Measurements from ENCODE around the gene DCAKD.

The DCAKD gene

DNA sequence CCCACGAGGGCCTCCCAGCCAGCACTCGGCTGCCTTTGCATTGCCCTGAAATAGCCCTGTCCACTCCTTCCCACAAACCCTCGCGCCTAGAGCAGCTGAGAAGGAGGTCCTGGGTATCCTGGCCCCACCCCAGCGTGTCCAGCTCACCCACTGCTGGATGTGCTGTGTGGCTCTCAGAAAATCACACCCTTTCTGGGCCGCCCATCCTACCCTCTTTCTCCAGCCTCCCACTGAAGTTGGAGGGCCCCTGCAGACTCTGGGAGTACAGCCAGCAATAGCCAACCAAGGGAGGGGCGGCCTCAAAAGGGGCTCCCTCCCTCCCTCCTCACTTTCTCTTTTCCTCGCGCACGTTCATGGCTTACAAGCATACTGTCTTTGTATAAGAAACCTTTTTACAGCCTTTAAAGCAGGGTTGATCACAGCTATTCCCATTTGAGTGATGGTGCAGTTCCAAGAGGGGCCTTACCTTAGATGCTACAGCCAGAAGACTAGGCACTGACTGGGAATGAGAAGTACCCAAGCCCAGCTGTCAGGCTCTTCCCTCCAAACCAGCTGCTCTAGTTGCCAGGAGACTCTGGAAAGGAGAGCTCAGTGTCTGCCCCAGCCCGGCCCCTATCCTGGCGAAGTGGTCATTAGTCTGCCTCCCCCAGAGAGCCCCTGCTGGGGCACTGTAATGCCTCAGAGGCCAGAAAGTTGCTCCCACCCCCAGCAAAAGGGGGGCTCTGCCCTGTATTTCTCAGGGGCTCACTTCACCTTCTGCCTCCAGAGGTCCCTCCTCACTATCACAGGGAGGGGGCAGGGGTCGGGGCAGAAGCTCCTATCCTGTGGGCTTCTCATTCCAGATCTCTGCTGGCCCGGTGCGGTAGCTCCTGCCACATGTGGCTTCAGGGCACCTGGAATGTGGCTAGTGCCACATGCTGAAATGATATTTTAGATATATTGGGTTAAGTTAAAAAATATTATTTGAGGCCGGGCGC lies 38.1 kb downstream of the DCAKD start (continued):
- TF ChIP-seq, protein P1, sequence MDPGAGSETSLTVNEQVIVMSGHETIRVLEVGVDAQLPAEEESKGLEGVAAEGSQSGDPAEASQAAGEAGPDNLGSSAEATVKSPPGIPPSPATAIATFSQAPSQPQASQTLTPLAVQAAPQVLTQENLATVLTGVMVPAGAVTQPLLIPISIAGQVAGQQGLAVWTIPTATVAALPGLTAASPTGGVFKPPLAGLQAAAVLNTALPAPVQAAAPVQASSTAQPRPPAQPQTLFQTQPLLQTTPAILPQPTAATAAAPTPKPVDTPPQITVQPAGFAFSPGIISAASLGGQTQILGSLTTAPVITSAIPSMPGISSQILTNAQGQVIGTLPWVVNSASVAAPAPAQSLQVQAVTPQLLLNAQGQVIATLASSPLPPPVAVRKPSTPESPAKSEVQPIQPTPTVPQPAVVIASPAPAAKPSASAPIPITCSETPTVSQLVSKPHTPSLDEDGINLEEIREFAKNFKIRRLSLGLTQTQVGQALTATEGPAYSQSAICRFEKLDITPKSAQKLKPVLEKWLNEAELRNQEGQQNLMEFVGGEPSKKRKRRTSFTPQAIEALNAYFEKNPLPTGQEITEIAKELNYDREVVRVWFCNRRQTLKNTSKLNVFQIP (CRISPR knock-in tag; IDR thresholded peaks at IDR 0.05; ENCODE audit: borderline replicate concordance, low read depth): no peak
- TF ChIP-seq OSR1 (CRISPR knock-in tag; IDR thresholded peaks at IDR 0.05): no peak
- no peak for TF ChIP-seq ZC3H10 (CRISPR knock-in tag; IDR thresholded peaks at IDR 0.05)

DNA sequence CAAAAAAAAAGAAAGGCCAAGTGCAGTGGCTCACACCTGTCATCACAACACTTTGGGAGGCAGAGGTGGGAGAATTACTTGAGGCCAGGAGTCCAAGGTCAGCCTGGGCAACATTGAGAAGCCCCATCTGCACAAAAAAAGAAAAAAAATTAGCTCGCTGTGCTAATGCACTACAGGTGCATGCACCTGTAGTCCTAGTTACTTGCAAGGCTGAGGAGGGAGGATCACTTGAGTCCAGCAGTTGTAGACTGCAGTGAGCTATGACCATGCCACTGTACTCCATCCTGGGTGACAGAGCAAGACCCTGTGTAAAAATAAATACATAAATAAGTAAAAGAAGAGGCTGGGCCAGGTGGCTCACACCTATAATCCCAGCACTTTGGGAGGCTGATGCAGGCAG lies 39.7 kb downstream of the DCAKD start:
- no peak for ATAC-seq
- TF ChIP-seq, protein P2, sequence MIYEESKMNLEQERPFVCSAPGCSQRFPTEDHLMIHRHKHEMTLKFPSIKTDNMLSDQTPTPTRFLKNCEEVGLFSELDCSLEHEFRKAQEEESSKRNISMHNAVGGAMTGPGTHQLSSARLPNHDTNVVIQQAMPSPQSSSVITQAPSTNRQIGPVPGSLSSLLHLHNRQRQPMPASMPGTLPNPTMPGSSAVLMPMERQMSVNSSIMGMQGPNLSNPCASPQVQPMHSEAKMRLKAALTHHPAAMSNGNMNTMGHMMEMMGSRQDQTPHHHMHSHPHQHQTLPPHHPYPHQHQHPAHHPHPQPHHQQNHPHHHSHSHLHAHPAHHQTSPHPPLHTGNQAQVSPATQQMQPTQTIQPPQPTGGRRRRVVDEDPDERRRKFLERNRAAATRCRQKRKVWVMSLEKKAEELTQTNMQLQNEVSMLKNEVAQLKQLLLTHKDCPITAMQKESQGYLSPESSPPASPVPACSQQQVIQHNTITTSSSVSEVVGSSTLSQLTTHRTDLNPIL (CRISPR knock-in tag; IDR thresholded peaks at IDR 0.05; ENCODE audit: low read depth): no peak
- no peak for TF ChIP-seq ZC3H10 (CRISPR knock-in tag; IDR thresholded peaks at IDR 0.05)

DNA sequence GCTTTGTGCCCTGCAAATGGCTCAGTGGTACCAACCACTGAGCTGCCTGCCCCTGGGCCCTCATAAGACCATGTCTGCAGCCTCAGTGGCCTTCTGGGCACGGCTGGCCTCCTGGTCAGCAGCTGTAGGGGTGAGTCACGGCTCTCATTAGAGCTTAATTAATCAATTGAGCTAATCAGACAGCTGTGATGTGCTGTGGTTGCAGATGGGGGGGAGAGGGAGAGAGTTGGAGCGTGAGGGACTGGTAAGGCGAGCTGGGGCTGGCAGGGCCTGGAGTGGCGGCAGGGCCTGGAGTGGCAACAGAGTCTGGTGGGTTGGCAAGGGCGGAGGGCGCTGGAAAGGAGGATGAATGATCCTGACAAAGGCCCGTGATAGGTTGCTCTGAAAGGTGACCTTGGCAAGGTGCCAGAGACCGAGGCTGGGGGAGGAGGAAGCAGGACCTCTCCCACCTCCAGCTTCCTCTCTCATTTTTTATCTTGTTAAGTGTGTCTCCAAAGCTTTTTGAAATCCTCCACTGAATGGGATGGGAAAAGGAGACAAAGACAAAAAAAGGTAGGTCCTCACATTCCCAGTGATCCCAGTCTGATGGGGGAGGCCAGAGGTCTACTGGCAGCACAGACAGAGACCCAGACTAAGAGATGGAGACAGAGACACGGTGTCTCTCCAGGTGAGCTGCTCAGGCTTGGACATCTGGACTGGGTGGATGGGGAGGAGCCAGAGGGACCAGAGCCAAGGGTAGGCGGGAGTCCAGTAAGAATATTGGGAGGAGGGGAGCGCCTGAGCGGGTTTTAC lies 41.6 kb downstream of the DCAKD start:
- ATAC-seq: no peak
- TF ChIP-seq, protein P1 (CRISPR knock-in tag; IDR thresholded peaks at IDR 0.05; ENCODE audit: borderline replicate concordance, low read depth): no peak
- TF ChIP-seq ISL1 (CRISPR knock-in tag; IDR thresholded peaks at IDR 0.05) (no peak), ZFP3 (CRISPR knock-in tag; IDR thresholded peaks at IDR 0.05) (no peak), ARNTL (CRISPR knock-in tag; IDR thresholded peaks at IDR 0.05; ENCODE audit: borderline replicate concordance, low read depth) (no peak), ZNF565 (CRISPR knock-in tag; conservative IDR thresholded peaks at IDR 0.05; ENCODE audit: low read depth) (no peak)
- TF ChIP-seq, protein P3, sequence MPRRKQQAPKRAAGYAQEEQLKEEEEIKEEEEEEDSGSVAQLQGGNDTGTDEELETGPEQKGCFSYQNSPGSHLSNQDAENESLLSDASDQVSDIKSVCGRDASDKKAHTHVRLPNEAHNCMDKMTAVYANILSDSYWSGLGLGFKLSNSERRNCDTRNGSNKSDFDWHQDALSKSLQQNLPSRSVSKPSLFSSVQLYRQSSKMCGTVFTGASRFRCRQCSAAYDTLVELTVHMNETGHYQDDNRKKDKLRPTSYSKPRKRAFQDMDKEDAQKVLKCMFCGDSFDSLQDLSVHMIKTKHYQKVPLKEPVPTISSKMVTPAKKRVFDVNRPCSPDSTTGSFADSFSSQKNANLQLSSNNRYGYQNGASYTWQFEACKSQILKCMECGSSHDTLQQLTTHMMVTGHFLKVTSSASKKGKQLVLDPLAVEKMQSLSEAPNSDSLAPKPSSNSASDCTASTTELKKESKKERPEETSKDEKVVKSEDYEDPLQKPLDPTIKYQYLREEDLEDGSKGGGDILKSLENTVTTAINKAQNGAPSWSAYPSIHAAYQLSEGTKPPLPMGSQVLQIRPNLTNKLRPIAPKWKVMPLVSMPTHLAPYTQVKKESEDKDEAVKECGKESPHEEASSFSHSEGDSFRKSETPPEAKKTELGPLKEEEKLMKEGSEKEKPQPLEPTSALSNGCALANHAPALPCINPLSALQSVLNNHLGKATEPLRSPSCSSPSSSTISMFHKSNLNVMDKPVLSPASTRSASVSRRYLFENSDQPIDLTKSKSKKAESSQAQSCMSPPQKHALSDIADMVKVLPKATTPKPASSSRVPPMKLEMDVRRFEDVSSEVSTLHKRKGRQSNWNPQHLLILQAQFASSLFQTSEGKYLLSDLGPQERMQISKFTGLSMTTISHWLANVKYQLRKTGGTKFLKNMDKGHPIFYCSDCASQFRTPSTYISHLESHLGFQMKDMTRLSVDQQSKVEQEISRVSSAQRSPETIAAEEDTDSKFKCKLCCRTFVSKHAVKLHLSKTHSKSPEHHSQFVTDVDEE (CRISPR knock-in tag; IDR thresholded peaks at IDR 0.05): no peak
- TF ChIP-seq, protein P4, sequence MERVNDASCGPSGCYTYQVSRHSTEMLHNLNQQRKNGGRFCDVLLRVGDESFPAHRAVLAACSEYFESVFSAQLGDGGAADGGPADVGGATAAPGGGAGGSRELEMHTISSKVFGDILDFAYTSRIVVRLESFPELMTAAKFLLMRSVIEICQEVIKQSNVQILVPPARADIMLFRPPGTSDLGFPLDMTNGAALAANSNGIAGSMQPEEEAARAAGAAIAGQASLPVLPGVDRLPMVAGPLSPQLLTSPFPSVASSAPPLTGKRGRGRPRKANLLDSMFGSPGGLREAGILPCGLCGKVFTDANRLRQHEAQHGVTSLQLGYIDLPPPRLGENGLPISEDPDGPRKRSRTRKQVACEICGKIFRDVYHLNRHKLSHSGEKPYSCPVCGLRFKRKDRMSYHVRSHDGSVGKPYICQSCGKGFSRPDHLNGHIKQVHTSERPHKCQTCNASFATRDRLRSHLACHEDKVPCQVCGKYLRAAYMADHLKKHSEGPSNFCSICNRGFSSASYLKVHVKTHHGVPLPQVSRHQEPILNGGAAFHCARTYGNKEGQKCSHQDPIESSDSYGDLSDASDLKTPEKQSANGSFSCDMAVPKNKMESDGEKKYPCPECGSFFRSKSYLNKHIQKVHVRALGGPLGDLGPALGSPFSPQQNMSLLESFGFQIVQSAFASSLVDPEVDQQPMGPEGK (CRISPR knock-in tag; IDR thresholded peaks at IDR 0.05; ENCODE audit: borderline replicate concordance): no peak

DNA sequence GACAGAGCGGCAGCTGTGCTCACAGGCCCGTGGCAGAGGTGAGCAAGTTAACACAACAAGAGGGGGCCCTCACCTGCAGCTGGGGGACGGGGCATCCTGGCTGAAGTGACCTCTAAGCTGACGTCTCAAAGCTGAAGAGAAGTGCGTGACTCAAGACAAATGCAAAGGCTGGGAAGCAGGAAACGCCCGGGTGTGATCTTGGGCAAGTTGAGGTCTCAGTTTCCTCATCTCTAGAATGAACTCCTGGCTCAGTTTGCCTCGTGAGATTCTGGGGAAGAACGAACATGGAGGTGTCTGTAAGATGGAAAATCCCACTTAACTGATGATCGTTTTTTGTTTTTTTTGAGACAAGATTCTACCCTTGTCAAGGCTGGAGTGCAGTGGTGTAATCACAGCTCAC lies 43.2 kb downstream of the DCAKD start:
- ATAC-seq: no peak
- no peak for TF ChIP-seq ISL1 (CRISPR knock-in tag; IDR thresholded peaks at IDR 0.05)
- TF ChIP-seq, protein P2 (CRISPR knock-in tag; IDR thresholded peaks at IDR 0.05; ENCODE audit: low read depth): no peak
- TF ChIP-seq GLIS3 (CRISPR knock-in tag; IDR thresholded peaks at IDR 0.05): no peak
- no peak for TF ChIP-seq ZNF70 (CRISPR knock-in tag; IDR thresholded peaks at IDR 0.05)

Measured in SK-N-SH treated with all-trans-retinoic acid at 6 μM for 48 hours (cell line).